Uterus (tissue), 4 donors: ENCODE results near the gene DCTN5. TPM values are rescaled to one million over a fixed set of nuclear protein-coding genes. Genes with fewer than 3 reads are reported as not detected.

Experiments used
- DNase-seq, 2 donors: peaks; one replicate each; pipeline ENCODE4 v3.0.0-alpha.2; 2019 to 2020
- H3K27ac ChIP-seq, 2 donors: fragments of 200-600 bp; sonication (generic); 1 replicate in 1 of 2; 2 replicates in 1 of 2; pipeline ENCODE4 v1.5.1; 2016 to 2018
- H3K27me3 ChIP-seq, 2 donors: fragments of 200-600 bp; sonication (generic); one replicate each; pipeline ENCODE4 v1.5.1; 2018 to 2019; ENCODE audit warnings: control low read depth in 1 of 2
- H3K36me3 ChIP-seq, 2 donors: fragments of 200-600 bp; sonication (generic); one replicate each; pipeline ENCODE4 v1.5.1; 2019; ENCODE audit warnings: control low read depth in 1 of 2
- H3K4me1 ChIP-seq, 2 donors: fragments of 200-600 bp; sonication (generic); one replicate each; pipeline ENCODE4 v1.5.1; 2018 to 2019; ENCODE audit warnings: control low read depth in 1 of 2
- H3K4me3 ChIP-seq, 2 donors: fragments of 200-600 bp; sonication (generic); 1 replicate in 1 of 2; 2 replicates in 1 of 2; pipeline ENCODE4 v1.5.1; 2018 to 2019; ENCODE audit warnings: mild to moderate bottlenecking in 1 of 2
- H3K9me3 ChIP-seq, 2 donors: fragments of 200-600 bp; sonication (generic); one replicate each; pipeline ENCODE4 v1.5.1; 2019; ENCODE audit warnings: control low read depth in 1 of 2
- CTCF ChIP-seq, 4 experiments: fragments of 200-600 bp in 2 of 4; fragments of 450-650 bp in 2 of 4; sonication (generic) in 2 of 4; IDR thresholded peaks; one replicate each; pipeline ENCODE4 v1.5.1; 2016 to 2019; ENCODE audit warnings: antibody characterized with exemption in 4 of 4, mild to moderate bottlenecking in 2 of 4, moderate library complexity in 1 of 4
- POLR2A ChIP-seq, 2 donors: fragments of 450-650 bp; IDR thresholded peaks; one replicate each; pipeline ENCODE4 v1.6.1; 2016; ENCODE audit warnings: antibody characterized with exemption in 2 of 2, mild to moderate bottlenecking in 1 of 2, moderate library complexity in 1 of 2
- intact Hi-C: fragments of 100-400 bp; cut with DNase I; formaldehyde crosslinking; loops from one replicate; pipeline ENCODE4 v1.15.1; 2023; ENCODE audit warnings: low total_unique reads
- total RNA-seq, 4 donors: library from RNA; depleted of rRNA in 3 of 4; stranded (reverse); fragments of >200 nt in 3 of 4; gene quantifications; one replicate each; pipeline versions ENCODE4 v1.1.0 to v1.2.4, GENCODE V29; 2014 to 2023
- donor health status: DM: yes; HTN: yes; CAD: no.

The DCTN5 gene
- total RNA-seq, 4 donors from 2014 or later, result 5.6 to 67.2 (median 27.9) TPM

GRCh38 chr16:23663918-23664317 is 22.7 kb downstream of the DCTN5 start:
- TF ChIP-seq CTCF (IDR thresholded peaks at IDR 0.05), result no peak
- TF ChIP-seq POLR2A (IDR thresholded peaks at IDR 0.05), result no peak
- no peak for DNase-seq
- H3K27ac ChIP-seq, result no peak overlapping the region
- H3K9me3 ChIP-seq, result no peaks in the 10 kb centered on the region
- intact Hi-C loops, result no loop called here
- no peaks in the 10 kb centered on the region for H3K27me3 ChIP-seq
- no peaks in the 10 kb centered on the region for H3K4me1 ChIP-seq
- H3K4me3 ChIP-seq, result no peak overlapping the region
- H3K36me3 ChIP-seq, result no peaks in the 10 kb centered on the region

DNA sequence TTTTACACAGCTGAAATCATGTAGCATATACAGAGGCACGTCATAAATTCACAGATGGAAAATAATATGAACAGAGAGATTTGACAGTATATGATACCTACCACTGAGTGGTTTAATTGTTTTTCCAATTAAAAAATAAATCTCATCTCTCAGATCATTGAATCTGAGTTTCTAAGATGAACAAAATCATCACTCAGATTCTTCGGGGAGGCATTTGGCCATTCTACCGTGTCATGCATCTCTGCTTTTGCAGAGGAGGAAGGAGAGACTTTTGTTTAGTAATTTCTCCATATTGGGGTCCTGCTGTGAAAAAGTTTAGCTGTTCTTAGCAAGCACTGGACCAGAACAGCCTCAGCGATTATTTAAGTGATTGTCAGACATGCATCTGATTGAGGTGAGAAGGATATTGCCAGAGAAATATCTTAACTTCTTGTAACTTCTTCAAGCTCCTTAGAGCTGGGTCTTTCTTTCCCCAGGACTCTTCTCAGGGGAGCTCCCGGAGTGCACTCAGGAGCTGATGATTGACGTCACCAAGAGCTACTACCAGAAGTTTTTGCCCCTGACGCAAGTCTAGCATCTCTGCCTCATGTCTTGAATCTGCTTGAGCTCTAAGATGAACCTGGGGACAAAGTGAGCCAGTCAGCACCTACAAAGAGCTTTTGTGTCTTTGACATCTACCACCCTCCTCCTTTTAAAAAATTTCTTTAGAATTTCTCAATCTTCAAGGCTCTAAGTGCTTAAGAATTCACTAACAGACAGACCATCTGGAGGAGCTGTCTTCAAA is 25.5 kb downstream of the DCTN5 start:
- H3K4me3 ChIP-seq, result no peak overlapping the region
- H3K27ac ChIP-seq, result no peak overlapping the region
- no peaks in the 10 kb centered on the region for H3K36me3 ChIP-seq
- H3K27me3 ChIP-seq, result no peaks in the 10 kb centered on the region
- no peaks in the 10 kb centered on the region for H3K4me1 ChIP-seq
- no peak for DNase-seq
- TF ChIP-seq POLR2A (IDR thresholded peaks at IDR 0.05) (no peak), CTCF (IDR thresholded peaks at IDR 0.05) (no peak)
- intact Hi-C loops, result no loop called here
- no peaks in the 10 kb centered on the region for H3K9me3 ChIP-seq

GRCh38 chr16:23667355-23667659 is 26.0 kb downstream of the DCTN5 start:
- H3K36me3 ChIP-seq, result no peaks in the 10 kb centered on the region
- no peak for TF ChIP-seq POLR2A (IDR thresholded peaks at IDR 0.05)
- TF ChIP-seq CTCF (IDR thresholded peaks at IDR 0.05), result no peak
- intact Hi-C loops, result no loop called here
- no peak overlapping the region for H3K27ac ChIP-seq
- no peaks in the 10 kb centered on the region for H3K27me3 ChIP-seq
- no peak overlapping the region for H3K4me3 ChIP-seq
- no peaks in the 10 kb centered on the region for H3K4me1 ChIP-seq
- DNase-seq, result no peak
- no peaks in the 10 kb centered on the region for H3K9me3 ChIP-seq

DNA sequence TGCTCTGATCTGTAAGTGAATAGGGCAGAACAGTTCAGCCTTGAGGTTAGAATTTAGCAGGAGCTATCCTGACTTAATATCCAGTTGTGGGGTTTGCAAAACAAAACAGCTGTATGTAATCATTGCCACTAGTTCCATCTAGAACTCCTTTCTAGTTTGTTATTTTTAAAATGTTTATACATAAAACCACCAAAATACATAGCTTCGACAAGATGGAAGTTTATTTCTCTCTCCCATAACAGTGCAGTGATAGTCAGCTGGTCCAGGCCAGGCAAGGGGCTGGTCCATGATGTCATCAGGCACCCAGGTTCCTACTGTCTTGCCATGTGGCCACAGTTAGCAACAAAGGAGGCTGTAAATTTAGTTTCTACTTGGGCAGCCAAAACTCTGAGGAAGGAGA is 27.0 kb downstream of the DCTN5 start:
- Histone ChIP-seq H3K27ac (no peak overlapping the region), H3K36me3 (no peaks in the 10 kb centered on the region), H3K27me3 (no peaks in the 10 kb centered on the region), H3K9me3 (no peaks in the 10 kb centered on the region), H3K4me1 (no peaks in the 10 kb centered on the region), H3K4me3 (no peak overlapping the region)
- intact Hi-C loops, result no loop called here
- no peak for DNase-seq
- TF ChIP-seq CTCF (IDR thresholded peaks at IDR 0.05), result no peak
- no peak for TF ChIP-seq POLR2A (IDR thresholded peaks at IDR 0.05)

- Histone ChIP-seq H3K36me3 (no peaks in the 10 kb centered on the region), H3K9me3 (no peaks in the 10 kb centered on the region), H3K4me1 (no peaks in the 10 kb centered on the region), H3K27ac (no peak overlapping the region), H3K27me3 (no peaks in the 10 kb centered on the region), H3K4me3 (no peak overlapping the region)
- intact Hi-C loops, result no loop called here
- DNase-seq, result no peak
- TF ChIP-seq CTCF (IDR thresholded peaks at IDR 0.05), result no peak
- no peak for TF ChIP-seq POLR2A (IDR thresholded peaks at IDR 0.05)
Measured at GRCh38 chr16:23668873-23669272, 27.6 kb downstream of the DCTN5 start.
